ENCODE data around the gene MFAP2. TPM values are rescaled to one million over a fixed set of nuclear protein-coding genes. Genes with fewer than 3 reads are reported as not detected.

MFAP2 gene
- total RNA-seq, 3 donors from 2014 or later (not counting 1 experiment from before 2014, with no cell fraction given): 0.15 TPM; not detected in 2

DNA sequence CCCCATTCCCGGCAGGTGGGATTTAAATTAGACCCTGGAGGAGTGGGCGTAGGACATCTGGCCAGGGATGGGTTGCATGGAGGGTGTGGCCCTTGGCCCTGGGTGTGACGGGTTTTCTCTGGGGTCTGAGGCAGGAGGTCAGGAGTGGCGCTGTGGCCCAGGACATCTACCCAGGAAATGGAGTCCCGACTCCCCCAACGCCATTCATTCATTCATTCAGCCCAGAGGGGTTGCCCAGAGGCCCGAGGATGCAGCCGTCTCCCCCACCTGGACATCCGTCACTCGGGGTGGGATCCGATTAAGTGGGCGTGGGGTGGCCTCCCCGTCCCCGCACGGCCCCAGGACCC lies 30.6 kb upstream of the MFAP2 start:
- TF ChIP-seq, protein P1, sequence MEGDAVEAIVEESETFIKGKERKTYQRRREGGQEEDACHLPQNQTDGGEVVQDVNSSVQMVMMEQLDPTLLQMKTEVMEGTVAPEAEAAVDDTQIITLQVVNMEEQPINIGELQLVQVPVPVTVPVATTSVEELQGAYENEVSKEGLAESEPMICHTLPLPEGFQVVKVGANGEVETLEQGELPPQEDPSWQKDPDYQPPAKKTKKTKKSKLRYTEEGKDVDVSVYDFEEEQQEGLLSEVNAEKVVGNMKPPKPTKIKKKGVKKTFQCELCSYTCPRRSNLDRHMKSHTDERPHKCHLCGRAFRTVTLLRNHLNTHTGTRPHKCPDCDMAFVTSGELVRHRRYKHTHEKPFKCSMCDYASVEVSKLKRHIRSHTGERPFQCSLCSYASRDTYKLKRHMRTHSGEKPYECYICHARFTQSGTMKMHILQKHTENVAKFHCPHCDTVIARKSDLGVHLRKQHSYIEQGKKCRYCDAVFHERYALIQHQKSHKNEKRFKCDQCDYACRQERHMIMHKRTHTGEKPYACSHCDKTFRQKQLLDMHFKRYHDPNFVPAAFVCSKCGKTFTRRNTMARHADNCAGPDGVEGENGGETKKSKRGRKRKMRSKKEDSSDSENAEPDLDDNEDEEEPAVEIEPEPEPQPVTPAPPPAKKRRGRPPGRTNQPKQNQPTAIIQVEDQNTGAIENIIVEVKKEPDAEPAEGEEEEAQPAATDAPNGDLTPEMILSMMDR (IDR thresholded peaks at IDR 0.05): no peak
- 1% methylated on average over 15 of the region's 15 CpGs for WGBS (ENCODE audit: insufficient coverage)
- Histone ChIP-seq H3K27ac (ENCODE audit: low read length) (no peak overlapping the region), H3K4me1 (ENCODE audit: control insufficient read depth, insufficient read depth, low read length) (peaks cover 34% of the 10 kb centered on the region), H3K36me3 (ENCODE audit: control insufficient read depth, insufficient read depth, low read length) (no peaks in the 10 kb centered on the region), H3K27me3 (ENCODE audit: control insufficient read depth, insufficient read depth, low read length) (no peaks in the 10 kb centered on the region), H3K4me3 (ENCODE audit: low read length) (peak overlapping the region; percentile 68), H3K9me3 (ENCODE audit: control insufficient read depth, insufficient read depth, low read length) (no peaks in the 10 kb centered on the region)
- Mint-ChIP-seq H3K9me3 (no peaks in the 10 kb centered on the region), H3K27me3 (ENCODE audit: low read depth in 2 of 2) (no peaks in the 10 kb centered on the region), H3K4me1 (peaks cover 5 to 23% of the 10 kb centered on the region in 2 donors), H3K4me3 (peak overlapping the region; percentile 74), H3K36me3 (no peaks in the 10 kb centered on the region), H3K27ac (peak overlapping the region in 1 of 2 donors; percentile 25)
- no peak for ATAC-seq
- DNase-seq: no peak
- intact Hi-C loops (cut with micrococcal nuclease): no loop called here

DNA sequence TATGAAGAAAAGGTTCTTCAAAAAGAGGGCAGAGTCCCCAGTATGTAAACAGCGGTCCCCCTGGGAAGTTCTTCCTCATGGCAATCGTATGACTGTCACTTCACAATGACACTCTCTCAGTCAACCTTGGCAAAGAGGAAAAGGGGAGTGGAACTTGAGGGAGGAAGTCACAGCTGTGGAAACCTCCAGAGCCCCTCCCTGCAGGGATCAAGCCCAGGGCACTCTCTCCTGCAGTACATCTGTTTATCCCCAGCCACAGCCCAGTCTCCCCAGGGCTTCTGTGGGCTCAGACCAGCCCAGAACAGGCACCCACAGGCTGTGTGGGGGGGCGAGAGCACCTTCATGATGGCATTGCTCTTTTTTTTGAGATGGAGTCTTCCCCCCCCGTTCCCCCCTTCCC lies 29.3 kb upstream of the MFAP2 start:
- peaks cover 7% of the 10 kb centered on the region for H3K36me3 ChIP-seq (ENCODE audit: control insufficient read depth, insufficient read depth, low read length)
- no peaks in the 10 kb centered on the region for H3K9me3 ChIP-seq (ENCODE audit: control insufficient read depth, insufficient read depth, low read length)
- no peaks in the 10 kb centered on the region for H3K27me3 ChIP-seq (ENCODE audit: control insufficient read depth, insufficient read depth, low read length)
- ATAC-seq (no peak), DNase-seq (no peak)
- TF ChIP-seq, protein P1 (IDR thresholded peaks at IDR 0.05): no peak
- H3K4me3 ChIP-seq (ENCODE audit: low read length): no peak overlapping the region
- Mint-ChIP-seq H3K36me3 (no peaks in the 10 kb centered on the region), H3K9me3 (no peaks in the 10 kb centered on the region), H3K27ac (peak overlapping the region in 1 of 2 donors; percentile 25), H3K27me3 (ENCODE audit: low read depth in 2 of 2) (no peaks in the 10 kb centered on the region), H3K4me1 (peaks cover 5 to 23% of the 10 kb centered on the region in 2 donors), H3K4me3 (peak overlapping the region; percentile 42)
- H3K27ac ChIP-seq (ENCODE audit: low read length): no peak overlapping the region
- 39% methylated on average over 3 of the region's 4 CpGs for WGBS (ENCODE audit: insufficient coverage)
- intact Hi-C loops (cut with micrococcal nuclease): no loop called here
- peaks cover 34% of the 10 kb centered on the region for H3K4me1 ChIP-seq (ENCODE audit: control insufficient read depth, insufficient read depth, low read length)

DNA sequence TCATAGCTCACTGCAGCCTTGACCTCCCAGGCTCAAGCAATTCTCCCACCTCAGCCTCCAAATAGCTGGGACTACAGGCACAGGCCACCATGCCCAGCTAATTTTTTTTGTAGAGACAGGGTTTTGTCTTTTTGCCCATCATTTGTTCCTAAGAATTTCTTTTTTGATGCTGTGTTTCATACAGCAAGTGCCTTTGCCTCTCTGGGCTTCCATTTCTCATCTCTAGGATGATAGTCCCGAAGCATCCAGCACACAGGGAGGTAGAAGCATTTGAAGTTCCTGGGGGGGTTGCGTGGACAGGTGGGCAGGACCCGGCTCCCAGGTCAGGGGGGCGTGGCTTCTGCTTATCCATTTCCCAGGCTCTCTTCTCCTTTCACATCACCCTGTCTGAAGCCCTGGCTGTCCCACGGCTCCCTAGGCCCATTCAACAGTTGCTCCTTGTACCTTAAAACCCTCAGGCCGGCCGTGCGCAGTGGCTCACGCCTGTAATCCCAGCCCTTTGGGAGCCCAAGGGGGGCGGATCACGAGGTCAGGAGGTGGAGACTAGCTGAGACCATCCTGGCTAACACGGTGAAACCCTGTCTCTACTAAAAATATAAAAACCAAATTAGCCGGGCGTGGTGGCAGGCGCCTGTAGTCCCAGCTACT lies 27.9 kb upstream of the MFAP2 start:
- H3K27me3 ChIP-seq (ENCODE audit: control insufficient read depth, insufficient read depth, low read length): no peaks in the 10 kb centered on the region
- TF ChIP-seq, protein P1 (IDR thresholded peaks at IDR 0.05): no peak
- H3K36me3 Mint-ChIP-seq: no peaks in the 10 kb centered on the region
- ATAC-seq: no peak
- no peaks in the 10 kb centered on the region for H3K27me3 Mint-ChIP-seq (ENCODE audit: low read depth in 2 of 2)
- WGBS (ENCODE audit: insufficient coverage): 89% methylated on average over 15 of the region's 15 CpGs
- H3K36me3 ChIP-seq (ENCODE audit: control insufficient read depth, insufficient read depth, low read length): peaks cover 16% of the 10 kb centered on the region
- H3K9me3 ChIP-seq (ENCODE audit: control insufficient read depth, insufficient read depth, low read length): no peaks in the 10 kb centered on the region
- H3K4me1 Mint-ChIP-seq: peaks cover 5 to 23% of the 10 kb centered on the region in 2 donors
- no peak overlapping the region for H3K27ac ChIP-seq (ENCODE audit: low read length)
- no peak for DNase-seq
- H3K4me3 ChIP-seq (ENCODE audit: low read length): no peak overlapping the region
- intact Hi-C loops (cut with micrococcal nuclease): no loop called here
- H3K4me1 ChIP-seq (ENCODE audit: control insufficient read depth, insufficient read depth, low read length): peaks cover 30% of the 10 kb centered on the region
- no peak overlapping the region for H3K4me3 Mint-ChIP-seq
- H3K9me3 Mint-ChIP-seq: no peaks in the 10 kb centered on the region
- no peak overlapping the region for H3K27ac Mint-ChIP-seq

GRCh38 chr1:17007121-17007520 lies 26.7 kb upstream of the MFAP2 start:
- 93% methylated on average over 8 of the region's 8 CpGs for WGBS (ENCODE audit: insufficient coverage)
- Histone ChIP-seq H3K9me3 (ENCODE audit: control insufficient read depth, insufficient read depth, low read length) (no peaks in the 10 kb centered on the region), H3K4me3 (ENCODE audit: low read length) (no peak overlapping the region), H3K36me3 (ENCODE audit: control insufficient read depth, insufficient read depth, low read length) (peaks cover 24% of the 10 kb centered on the region), H3K27me3 (ENCODE audit: control insufficient read depth, insufficient read depth, low read length) (no peaks in the 10 kb centered on the region), H3K4me1 (ENCODE audit: control insufficient read depth, insufficient read depth, low read length) (peaks cover 28% of the 10 kb centered on the region), H3K27ac (ENCODE audit: low read length) (no peak overlapping the region)
- H3K27me3 Mint-ChIP-seq (ENCODE audit: low read depth in 2 of 2): no peaks in the 10 kb centered on the region
- H3K9me3 Mint-ChIP-seq: no peaks in the 10 kb centered on the region
- H3K27ac Mint-ChIP-seq: no peak overlapping the region
- no peak for DNase-seq
- TF ChIP-seq, protein P1 (IDR thresholded peaks at IDR 0.05): no peak
- no peak for ATAC-seq
- no peak overlapping the region for H3K4me3 Mint-ChIP-seq
- no peaks in the 10 kb centered on the region for H3K36me3 Mint-ChIP-seq
- peaks cover 5 to 18% of the 10 kb centered on the region in 2 donors for H3K4me1 Mint-ChIP-seq
- intact Hi-C loops (cut with micrococcal nuclease): no loop called here

All from natural killer cell (primary cell).